Naive thymus-derived CD4-positive, alpha-beta T cell (primary cell): Measurements from ENCODE around the gene CXCR6. TPM values are rescaled to one million over a fixed set of nuclear protein-coding genes. Genes with fewer than 3 reads are reported as not detected.

Source experiments
- ATAC-seq: fragments of 150-1000 bp; cut with Tn5 transposase; 2 replicates; pipeline ENCODE4 v1.10.0; 2021; ENCODE audit warnings: mild to moderate bottlenecking, moderate library complexity
- CTCF ChIA-PET: fragments of 350-600 bp; sonication (Branson Sonifier 250); formaldehyde crosslinking; loops from one replicate; lab custom pipeline; 2021; ENCODE audit warnings: antibody characterized with exemption; lab: Charles Lee
- POLR2A ChIA-PET: fragments of 350-600 bp; sonication (Branson Sonifier 250); formaldehyde crosslinking; loops from one replicate; lab custom pipeline; 2021; ENCODE audit warnings: antibody characterized with exemption, inconsistent platforms; lab: Charles Lee
- DNase-seq, 9 donors: peaks; one replicate each; pipeline versions ENCODE4 v3.0.0 to v3.0.0-alpha.2; 2020 to 2022; ENCODE audit warnings: mixed read lengths in 1 of 9
- H3K27ac ChIP-seq: one replicate; pipeline ENCODE4 v1.7.0; 2013; ENCODE audit warnings: mild to moderate bottlenecking, low read depth, low read length, moderate library complexity
- H3K27me3 ChIP-seq, 2 donors: one replicate each; pipeline ENCODE4 v1.7.0; 2013; ENCODE audit warnings: low read length in 2 of 2, mild to moderate bottlenecking in 2 of 2, moderate library complexity in 2 of 2; ENCODE audit not compliant: control insufficient read depth in 2 of 2, insufficient read depth in 2 of 2
- H3K36me3 ChIP-seq, 3 experiments: 1 replicate in 2 of 3; 2 replicates in 1 of 3; pipeline ENCODE4 v1.7.0; 2013; ENCODE audit warnings: low read length in 3 of 3, mild to moderate bottlenecking in 3 of 3, moderate library complexity in 1 of 3; ENCODE audit not compliant: insufficient read depth in 3 of 3, control insufficient read depth in 2 of 3
- H3K4me1 ChIP-seq, 2 donors: one replicate each; pipeline ENCODE4 v1.7.0; 2013; ENCODE audit warnings: low read length in 2 of 2, mild to moderate bottlenecking in 2 of 2, moderate library complexity in 1 of 2; ENCODE audit not compliant: control insufficient read depth in 2 of 2, insufficient read depth in 2 of 2
- H3K4me3 ChIP-seq: 2 replicates; pipeline ENCODE4 v1.7.0; 2013; ENCODE audit warnings: mild to moderate bottlenecking, low read length
- H3K9me3 ChIP-seq, 3 experiments: 1 replicate in 2 of 3; 2 replicates in 1 of 3; pipeline ENCODE4 v1.7.0; 2013; ENCODE audit warnings: low read length in 3 of 3; ENCODE audit not compliant: control insufficient read depth in 2 of 3
- H3K27ac Mint-ChIP-seq, 9 donors: one replicate each; pipeline ENCODE4 v1.8.0; 2020 to 2022; ENCODE audit warnings: mixed read lengths in 9 of 9, mild to moderate bottlenecking in 8 of 9, moderate library complexity in 5 of 9, inconsistent platforms in 2 of 9
- H3K27me3 Mint-ChIP-seq, 5 donors: one replicate each; pipeline ENCODE4 v1.8.0; 2021 to 2022; ENCODE audit warnings: mixed read lengths in 5 of 5, mild to moderate bottlenecking in 1 of 5
- H3K36me3 Mint-ChIP-seq, 5 donors: one replicate each; pipeline ENCODE4 v1.8.0; 2020 to 2022; ENCODE audit warnings: mixed read lengths in 5 of 5, mild to moderate bottlenecking in 3 of 5, inconsistent platforms in 1 of 5
- H3K4me1 Mint-ChIP-seq, 7 donors: one replicate each; pipeline ENCODE4 v1.8.0; 2020 to 2022; ENCODE audit warnings: mixed read lengths in 7 of 7, mild to moderate bottlenecking in 3 of 7, inconsistent platforms in 1 of 7
- H3K4me3 Mint-ChIP-seq, 10 donors: one replicate each; pipeline ENCODE4 v1.8.0; 2020 to 2022; ENCODE audit warnings: mild to moderate bottlenecking in 10 of 10, mixed read lengths in 10 of 10, moderate library complexity in 6 of 10, inconsistent platforms in 2 of 10
- H3K9me3 Mint-ChIP-seq, 11 donors: one replicate each; pipeline ENCODE4 v1.8.0; 2020 to 2022; ENCODE audit warnings: mixed read lengths in 11 of 11, mild to moderate bottlenecking in 4 of 11, inconsistent platforms in 1 of 11, moderate library complexity in 1 of 11
- intact Hi-C, 2 donors: fragments of 100-400 bp; cut with micrococcal nuclease; formaldehyde crosslinking; loops; one replicate each; pipeline ENCODE4 v1.15.1; 2023
- polyA plus RNA-seq, 2 donors: library from polyadenylated mRNA; unstranded; fragments of 300-500 nt; fragmentation: Illumina TruSeq; gene quantifications; one replicate each; pipeline ENCODE4 v1.2.3, GENCODE V29; 2021
- total RNA-seq, 6 experiments: library from RNA in 5 of 6; stranded (reverse) in 5 of 6; gene quantifications; 1 replicate in 5 of 6; 2 replicates in 1 of 6; pipeline ENCODE4 v1.2.3 and lab custom pipeline; 2021 to 2026

Gene CXCR6
- total and polyA plus RNA-seq, 7 experiments from 2014 or later = 0.12 to 33.7 (median 0.23) TPM; not detected in 1

GRCh38 chr3:45957586-45957985 lies 14.3 kb downstream of the CXCR6 start:
- no peak overlapping the region for H3K27ac Mint-ChIP-seq
- POLR2A ChIA-PET = interaction anchor here (1.7 kb wide), 1 partner anchor 8 kb away, joined by 4 read pairs; no protein-coding TSS in a partner anchor
- no peak for ATAC-seq

GRCh38 chr3:45958321-45958791 lies 15.1 kb downstream of the CXCR6 start:
- intact Hi-C loops = no loop called here
- peaks cover 0 to 61% (median 0%) of the 10 kb centered on the region in 7 donors for H3K4me1 Mint-ChIP-seq
- H3K27ac Mint-ChIP-seq = no peak overlapping the region
- no peak for ATAC-seq
- ChIA-PET CTCF (interaction anchor here (1.1 kb wide), 2 partner anchors 120 to 492 kb away, joined by 3 to 4 read pairs; no protein-coding TSS in a partner anchor), POLR2A (no interaction called here)
- H3K9me3 Mint-ChIP-seq = peaks cover 0 to 3% (median 0%) of the 10 kb centered on the region in 11 donors
- no peaks in the 10 kb centered on the region for H3K27me3 Mint-ChIP-seq
- Histone ChIP-seq H3K9me3 (no peaks in the 10 kb centered on the region), H3K36me3 (peaks cover 24 to 97% (median 60%) of the 10 kb centered on the region in 3 experiments), H3K4me1 (peaks cover 0 to 48% of the 10 kb centered on the region in 2 donors), H3K27me3 (no peaks in the 10 kb centered on the region), H3K27ac (no peak overlapping the region), H3K4me3 (no peak overlapping the region)
- no peak for DNase-seq
- H3K4me3 Mint-ChIP-seq = peak overlapping the region in 1 of 10 donors; percentile 21
- H3K36me3 Mint-ChIP-seq = peaks cover 34 to 86% (median 73%) of the 10 kb centered on the region in 5 donors

More at GRCh38 chr3:45957586-45957985, 14.3 kb downstream of the CXCR6 start:
- Histone ChIP-seq H3K4me3 (no peak overlapping the region), H3K36me3 (peaks cover 24 to 97% (median 65%) of the 10 kb centered on the region in 3 experiments), H3K27me3 (no peaks in the 10 kb centered on the region), H3K27ac (no peak overlapping the region), H3K4me1 (peaks cover 0 to 44% of the 10 kb centered on the region in 2 donors), H3K9me3 (no peaks in the 10 kb centered on the region)
- intact Hi-C loops = no loop called here
- peaks cover 0 to 60% (median 0%) of the 10 kb centered on the region in 7 donors for H3K4me1 Mint-ChIP-seq
- CTCF ChIA-PET = interaction anchor here (1.3 kb wide), 1 partner anchor 19 kb away, joined by 4 read pairs; no protein-coding TSS in a partner anchor
- H3K27me3 Mint-ChIP-seq = no peaks in the 10 kb centered on the region
- H3K36me3 Mint-ChIP-seq = peaks cover 36 to 87% (median 75%) of the 10 kb centered on the region in 5 donors
- H3K4me3 Mint-ChIP-seq = no peak overlapping the region
- peak in 1 of 9 donors; percentile 14 for DNase-seq
- peaks cover 0 to 3% (median 0%) of the 10 kb centered on the region in 11 donors for H3K9me3 Mint-ChIP-seq

GRCh38 chr3:45959201-45959600 lies 15.9 kb downstream of the CXCR6 start:
- no peaks in the 10 kb centered on the region for H3K9me3 ChIP-seq
- peaks cover 0 to 56% of the 10 kb centered on the region in 2 donors for H3K4me1 ChIP-seq
- ChIA-PET POLR2A (no interaction called here), CTCF (interaction anchor here (0.9 to 1.1 kb wide), 2 partner anchors 120 to 491 kb away, joined by 3 to 4 read pairs; no protein-coding TSS in a partner anchor)
- Mint-ChIP-seq H3K27me3 (no peaks in the 10 kb centered on the region), H3K4me3 (no peak overlapping the region), H3K4me1 (peaks cover 0 to 61% (median 0%) of the 10 kb centered on the region in 7 donors), H3K9me3 (peaks cover 0 to 3% (median 0%) of the 10 kb centered on the region in 11 donors), H3K27ac (peak overlapping the region in 1 of 9 donors; percentile 79), H3K36me3 (peaks cover 32 to 87% (median 73%) of the 10 kb centered on the region in 5 donors)
- no peak overlapping the region for H3K27ac ChIP-seq
- DNase-seq = no peak
- H3K36me3 ChIP-seq = peaks cover 26 to 97% (median 51%) of the 10 kb centered on the region in 3 experiments
- no peak for ATAC-seq
- no peak overlapping the region for H3K4me3 ChIP-seq
- H3K27me3 ChIP-seq = no peaks in the 10 kb centered on the region
- intact Hi-C loops = no loop called here

GRCh38 chr3:45960289-45960688 lies 17.0 kb downstream of the CXCR6 start:
- Histone ChIP-seq H3K36me3 (peaks cover 28 to 97% (median 46%) of the 10 kb centered on the region in 3 experiments), H3K4me3 (no peak overlapping the region), H3K27ac (no peak overlapping the region), H3K27me3 (no peaks in the 10 kb centered on the region), H3K9me3 (no peaks in the 10 kb centered on the region), H3K4me1 (peaks cover under 1 to 67% of the 10 kb centered on the region in 2 donors)
- Mint-ChIP-seq H3K4me1 (peaks cover 0 to 66% (median 2%) of the 10 kb centered on the region in 7 donors), H3K4me3 (no peak overlapping the region), H3K9me3 (peaks cover 0 to 3% (median 0%) of the 10 kb centered on the region in 11 donors), H3K27ac (no peak overlapping the region), H3K27me3 (no peaks in the 10 kb centered on the region), H3K36me3 (peaks cover 25 to 85% (median 62%) of the 10 kb centered on the region in 5 donors)
- intact Hi-C loops = no loop called here
- ATAC-seq (no peak), DNase-seq (no peak)
- CTCF ChIA-PET = no interaction called here
- POLR2A ChIA-PET = no interaction called here

- no peaks in the 10 kb centered on the region for H3K27me3 Mint-ChIP-seq
- H3K36me3 ChIP-seq = peaks cover 37 to 99% (median 45%) of the 10 kb centered on the region in 3 experiments
- intact Hi-C loops = loop anchor here in 1 of 2 donors (2.0 kb wide), 1 partner anchor 19 kb away; the partner anchor contains the start of gene CXCR6
- H3K27me3 ChIP-seq = no peaks in the 10 kb centered on the region
- no peak overlapping the region for H3K4me3 ChIP-seq
- peaks cover 24 to 83% (median 60%) of the 10 kb centered on the region in 5 donors for H3K36me3 Mint-ChIP-seq
- H3K27ac ChIP-seq = no peak overlapping the region
- CTCF ChIA-PET = interaction anchor here (0.6 to 6.3 kb wide), 3 partner anchors 63 to 123 kb away, joined by 3 to 48 read pairs (median 4); no protein-coding TSS in a partner anchor
- POLR2A ChIA-PET = interaction anchor here (1.2 kb wide), 1 partner anchor 17 kb away, joined by 3 read pairs; no protein-coding TSS in a partner anchor
- no peak for ATAC-seq
- H3K9me3 ChIP-seq = no peaks in the 10 kb centered on the region
- H3K4me3 Mint-ChIP-seq = peak overlapping the region in 1 of 10 donors; percentile 31
- H3K4me1 ChIP-seq = peaks cover 9 to 82% of the 10 kb centered on the region in 2 donors
- peak overlapping the region in 1 of 9 donors; percentile 64 for H3K27ac Mint-ChIP-seq
- peaks cover 6 to 75% (median 18%) of the 10 kb centered on the region in 7 donors for H3K4me1 Mint-ChIP-seq
- H3K9me3 Mint-ChIP-seq = peaks cover 0 to 3% (median 0%) of the 10 kb centered on the region in 11 donors
- no peak for DNase-seq
These were observed 18.8 kb downstream of the CXCR6 start for GRCh38 chr3:45962033-45962432.

GRCh38 chr3:45964139-45964538 lies 20.9 kb downstream of the CXCR6 start:
- Histone ChIP-seq H3K27me3 (no peaks in the 10 kb centered on the region), H3K4me3 (no peak overlapping the region), H3K27ac (no peak overlapping the region), H3K36me3 (peaks cover 38 to 100% (median 39%) of the 10 kb centered on the region in 3 experiments), H3K4me1 (peaks cover 9 to 83% of the 10 kb centered on the region in 2 donors), H3K9me3 (no peaks in the 10 kb centered on the region)
- Mint-ChIP-seq H3K27ac (peak overlapping the region in 1 of 9 donors; percentile 79), H3K27me3 (no peaks in the 10 kb centered on the region), H3K4me3 (peak overlapping the region in 1 of 10 donors; percentile 61), H3K36me3 (peaks cover 29 to 83% (median 62%) of the 10 kb centered on the region in 5 donors), H3K4me1 (peaks cover 8 to 79% (median 20%) of the 10 kb centered on the region in 7 donors), H3K9me3 (peaks cover 0 to 3% (median 0%) of the 10 kb centered on the region in 11 donors)
- ATAC-seq (peak; percentile 27), DNase-seq (peak in 1 of 9 donors; percentile 61)
- intact Hi-C loops = loop anchor here in 1 of 2 donors (1.0 to 2.0 kb wide), 2 partner anchors 15 to 29 kb away; no protein-coding TSS in a partner anchor
- ChIA-PET POLR2A (interaction anchor here (1.1 to 1.6 kb wide), 2 partner anchors 32 to 35 kb away, joined by 3 to 5 read pairs; partner anchors contain the start of gene FYCO1), CTCF (interaction anchor here (6.3 kb wide), 1 partner anchor 114 kb away, joined by 48 read pairs; no protein-coding TSS in a partner anchor)
